ENCODE results near the gene KLHL29. TPM values are rescaled to one million over a fixed set of nuclear protein-coding genes. Genes with fewer than 3 reads are reported as not detected.

The KLHL29 gene
- total RNA-seq, 1 experiment from 2014 or later, result 2.4 TPM

DNA sequence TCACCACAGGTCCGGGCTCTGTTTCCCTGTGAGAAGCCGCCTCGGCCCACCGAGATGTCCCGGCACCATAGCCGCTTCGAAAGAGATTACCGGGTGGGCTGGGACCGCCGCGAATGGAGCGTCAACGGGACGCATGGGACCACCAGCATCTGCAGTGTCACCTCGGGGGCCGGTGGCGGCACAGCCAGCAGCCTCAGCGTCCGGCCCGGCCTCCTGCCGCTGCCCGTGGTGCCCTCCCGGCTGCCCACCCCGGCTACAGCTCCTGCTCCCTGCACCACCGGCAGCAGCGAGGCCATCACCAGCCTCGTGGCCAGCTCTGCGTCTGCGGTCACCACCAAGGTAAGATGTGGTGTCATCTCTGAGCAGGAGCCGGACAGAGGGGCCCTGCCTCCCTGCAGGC, 177.2 kb downstream of the KLHL29 start:
- peaks cover 2% of the 10 kb centered on the region; the same call in 1 of the 2 replicates for H3K27me3 Mint-ChIP-seq (ENCODE audit: low read depth)
- no peak overlapping the region for H3K4me3 Mint-ChIP-seq

More for the DNA sequence above, 177.2 kb downstream of the KLHL29 start:
- Histone ChIP-seq H3K79me2 (ENCODE audit: insufficient read depth, low read length) (no peaks in the 10 kb centered on the region), H3K9me3 (ENCODE audit: control insufficient read depth, low read depth, low read length) (no peaks in the 10 kb centered on the region), H4K5ac (ENCODE audit: insufficient read length, low read depth, low read length) (no peak overlapping the region), H3K27me3 (ENCODE audit: insufficient read depth, low read length) (no peaks in the 10 kb centered on the region), H3K18ac (ENCODE audit: insufficient read length, low read depth, low read length) (no peak overlapping the region), H2BK5ac (ENCODE audit: insufficient read length, low read length) (no peak overlapping the region), H3K79me1 (ENCODE audit: insufficient read depth, low read depth, low read length, poor library complexity, severe bottlenecking) (no peaks in the 10 kb centered on the region), H4K20me1 (ENCODE audit: control insufficient read depth, insufficient read depth, insufficient read length) (no peaks in the 10 kb centered on the region), H2AK5ac (ENCODE audit: insufficient read length, low read length) (no peak overlapping the region), H4K91ac (ENCODE audit: insufficient read length, low read depth, low read length) (no peak overlapping the region), H2AFZ (ENCODE audit: low read length) (no peak overlapping the region), H3K27ac (ENCODE audit: insufficient read length, low read depth, low read length) (no peak overlapping the region), H3K4ac (ENCODE audit: low read depth, low read length) (no peak overlapping the region), H3K9ac (ENCODE audit: extremely low read depth, insufficient read length, low read length) (no peak overlapping the region), H2BK120ac (ENCODE audit: low read depth, low read length, poor library complexity, severe bottlenecking) (no peak overlapping the region), H3K4me2 (ENCODE audit: insufficient read depth, insufficient read length, low read length) (no peak overlapping the region), H3K56ac (ENCODE audit: insufficient read length, low read depth, low read length) (no peak overlapping the region), H2BK20ac (ENCODE audit: low read depth, low read length, poor library complexity, severe bottlenecking) (no peak overlapping the region), H3T11ph (ENCODE audit: low read length) (no peak overlapping the region), H4K8ac (replicated peaks; ENCODE audit: insufficient read length, low read depth, low read length) (no peak overlapping the region), H3K14ac (ENCODE audit: insufficient read depth, low read length) (no peak overlapping the region), H3K23me2 (ENCODE audit: insufficient read length, low read depth, low read length, poor library complexity, severe bottlenecking) (no peaks in the 10 kb centered on the region), H2BK15ac (ENCODE audit: low read depth, low read length) (no peak overlapping the region), H3K23ac (ENCODE audit: insufficient read length, low read depth, low read length) (no peak overlapping the region), H2BK12ac (ENCODE audit: insufficient read length, low read depth, low read length) (no peak overlapping the region), H3K4me1 (ENCODE audit: insufficient read depth, low read length) (peaks cover 6% of the 10 kb centered on the region; the same call in 1 of the 2 replicates)
- WGBS (ENCODE audit: extremely low coverage, insufficient read length, low lambda C conversion rate), result no CpG with 5 or more reads among the region's 30 CpGs
- Mint-ChIP-seq H3K9me3 (no peaks in the 10 kb centered on the region), H3K27ac (0 out of 7 replicates have a peak overlapping the region, but pooled peaks of 1 of the 3 experiments have one; percentile 55), H3K36me3 (ENCODE audit: insufficient read depth in 1 of 3, low read depth in 3 of 3) (no peaks in the 10 kb centered on the region), H3K4me1 (peaks cover 13 to 30% of the 10 kb centered on the region in 2 experiments)
- no peak for DNase-seq
- TF ChIP-seq, protein P1, sequence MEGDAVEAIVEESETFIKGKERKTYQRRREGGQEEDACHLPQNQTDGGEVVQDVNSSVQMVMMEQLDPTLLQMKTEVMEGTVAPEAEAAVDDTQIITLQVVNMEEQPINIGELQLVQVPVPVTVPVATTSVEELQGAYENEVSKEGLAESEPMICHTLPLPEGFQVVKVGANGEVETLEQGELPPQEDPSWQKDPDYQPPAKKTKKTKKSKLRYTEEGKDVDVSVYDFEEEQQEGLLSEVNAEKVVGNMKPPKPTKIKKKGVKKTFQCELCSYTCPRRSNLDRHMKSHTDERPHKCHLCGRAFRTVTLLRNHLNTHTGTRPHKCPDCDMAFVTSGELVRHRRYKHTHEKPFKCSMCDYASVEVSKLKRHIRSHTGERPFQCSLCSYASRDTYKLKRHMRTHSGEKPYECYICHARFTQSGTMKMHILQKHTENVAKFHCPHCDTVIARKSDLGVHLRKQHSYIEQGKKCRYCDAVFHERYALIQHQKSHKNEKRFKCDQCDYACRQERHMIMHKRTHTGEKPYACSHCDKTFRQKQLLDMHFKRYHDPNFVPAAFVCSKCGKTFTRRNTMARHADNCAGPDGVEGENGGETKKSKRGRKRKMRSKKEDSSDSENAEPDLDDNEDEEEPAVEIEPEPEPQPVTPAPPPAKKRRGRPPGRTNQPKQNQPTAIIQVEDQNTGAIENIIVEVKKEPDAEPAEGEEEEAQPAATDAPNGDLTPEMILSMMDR (conservative IDR thresholded peaks at IDR 0.05), result no peak
